Liver (tissue), 3 donors: Measurements from ENCODE around the gene FAM170B.

Experiments used
- CTCF ChIP-seq: fragments of 150-350 bp; IDR thresholded peaks from 2 replicates; pipeline ENCODE4 v1.5.1; 2017; ENCODE audit warnings: improper control_type of control experiment, low read depth, low read length; ENCODE audit not compliant: missing input control
- SP1 ChIP-seq: IDR thresholded peaks from 2 replicates; pipeline ENCODE4 v1.6.1; 2018; ENCODE audit warnings: antibody characterized with exemption, mild to moderate bottlenecking
- TAF1 ChIP-seq: conservative IDR thresholded peaks from 2 replicates; pipeline ENCODE4 v1.6.1; 2016; ENCODE audit warnings: antibody characterized with exemption, mild to moderate bottlenecking
- TF ChIP-seq, protein P1 (sequence below): IDR thresholded peaks from 2 replicates; pipeline ENCODE4 v1.6.1; 2016; ENCODE audit warnings: antibody characterized with exemption, mild to moderate bottlenecking
- donor health status: healthy.
- donor health status: healthy.

- no peak for TF ChIP-seq CTCF
- TF ChIP-seq, protein P1, sequence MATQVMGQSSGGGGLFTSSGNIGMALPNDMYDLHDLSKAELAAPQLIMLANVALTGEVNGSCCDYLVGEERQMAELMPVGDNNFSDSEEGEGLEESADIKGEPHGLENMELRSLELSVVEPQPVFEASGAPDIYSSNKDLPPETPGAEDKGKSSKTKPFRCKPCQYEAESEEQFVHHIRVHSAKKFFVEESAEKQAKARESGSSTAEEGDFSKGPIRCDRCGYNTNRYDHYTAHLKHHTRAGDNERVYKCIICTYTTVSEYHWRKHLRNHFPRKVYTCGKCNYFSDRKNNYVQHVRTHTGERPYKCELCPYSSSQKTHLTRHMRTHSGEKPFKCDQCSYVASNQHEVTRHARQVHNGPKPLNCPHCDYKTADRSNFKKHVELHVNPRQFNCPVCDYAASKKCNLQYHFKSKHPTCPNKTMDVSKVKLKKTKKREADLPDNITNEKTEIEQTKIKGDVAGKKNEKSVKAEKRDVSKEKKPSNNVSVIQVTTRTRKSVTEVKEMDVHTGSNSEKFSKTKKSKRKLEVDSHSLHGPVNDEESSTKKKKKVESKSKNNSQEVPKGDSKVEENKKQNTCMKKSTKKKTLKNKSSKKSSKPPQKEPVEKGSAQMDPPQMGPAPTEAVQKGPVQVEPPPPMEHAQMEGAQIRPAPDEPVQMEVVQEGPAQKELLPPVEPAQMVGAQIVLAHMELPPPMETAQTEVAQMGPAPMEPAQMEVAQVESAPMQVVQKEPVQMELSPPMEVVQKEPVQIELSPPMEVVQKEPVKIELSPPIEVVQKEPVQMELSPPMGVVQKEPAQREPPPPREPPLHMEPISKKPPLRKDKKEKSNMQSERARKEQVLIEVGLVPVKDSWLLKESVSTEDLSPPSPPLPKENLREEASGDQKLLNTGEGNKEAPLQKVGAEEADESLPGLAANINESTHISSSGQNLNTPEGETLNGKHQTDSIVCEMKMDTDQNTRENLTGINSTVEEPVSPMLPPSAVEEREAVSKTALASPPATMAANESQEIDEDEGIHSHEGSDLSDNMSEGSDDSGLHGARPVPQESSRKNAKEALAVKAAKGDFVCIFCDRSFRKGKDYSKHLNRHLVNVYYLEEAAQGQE = no peak
- no peak for TF ChIP-seq TAF1
- no peak for TF ChIP-seq SP1
Observed at GRCh38 chr10:49143249-49143648, 9.4 kb upstream of the FAM170B start.
